Measurements from ENCODE around the gene KIF25.
"Not testable (repeated sequence)": the region's sequence is repeated elsewhere in the genome, so short reads cannot be mapped to it uniquely, and the experiment has no call there.

The KIF25 gene

DNA sequence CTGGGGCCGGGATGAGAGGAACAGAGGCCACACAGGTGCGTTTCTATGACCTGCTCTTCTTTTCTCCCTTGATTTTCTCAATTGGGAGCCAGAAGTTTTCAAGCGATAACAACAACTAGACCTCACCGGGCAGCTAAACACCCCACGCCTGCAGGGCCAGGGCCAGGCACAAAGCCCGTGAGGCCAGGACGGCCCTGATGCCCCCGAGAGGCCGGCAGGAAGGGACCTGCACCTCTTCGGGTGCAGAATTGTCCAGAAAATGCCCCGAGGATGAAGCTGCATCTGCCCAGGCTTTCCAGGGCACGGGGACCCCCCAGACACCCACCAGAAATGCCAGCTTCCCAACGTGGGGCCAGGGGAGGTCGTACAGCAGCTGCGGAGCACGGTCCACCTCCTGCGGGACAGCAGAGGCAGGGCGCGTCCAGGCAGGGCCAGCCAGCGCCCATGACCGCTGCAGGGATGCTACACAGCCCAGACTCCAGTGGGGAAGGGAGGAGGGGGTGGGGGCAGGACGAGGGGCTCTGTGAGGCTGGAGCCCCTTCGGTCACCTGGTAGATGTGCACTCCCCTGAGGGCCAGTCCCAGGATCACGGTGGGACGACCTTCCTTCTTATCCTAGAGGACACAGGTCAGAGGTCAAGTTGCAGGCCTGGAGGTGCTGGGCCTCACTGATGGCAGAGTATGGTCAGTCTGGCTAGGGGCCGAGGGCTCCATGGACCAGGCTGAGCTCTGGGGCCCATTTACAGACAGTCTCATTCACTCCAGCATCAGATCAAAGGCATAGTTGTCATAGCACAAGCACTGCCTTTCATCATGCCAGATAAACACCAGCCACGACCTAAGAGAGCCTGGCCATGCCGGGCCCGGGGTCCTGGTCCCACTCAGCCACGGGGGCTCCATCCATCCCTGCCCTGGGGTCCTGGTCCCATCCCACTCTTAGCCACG is 65.1 kb downstream of the KIF25 start:
- in situ Hi-C loops (cut with MboI; ENCODE audit: low sequenced_read_pairs) = no loop called here

DNA sequence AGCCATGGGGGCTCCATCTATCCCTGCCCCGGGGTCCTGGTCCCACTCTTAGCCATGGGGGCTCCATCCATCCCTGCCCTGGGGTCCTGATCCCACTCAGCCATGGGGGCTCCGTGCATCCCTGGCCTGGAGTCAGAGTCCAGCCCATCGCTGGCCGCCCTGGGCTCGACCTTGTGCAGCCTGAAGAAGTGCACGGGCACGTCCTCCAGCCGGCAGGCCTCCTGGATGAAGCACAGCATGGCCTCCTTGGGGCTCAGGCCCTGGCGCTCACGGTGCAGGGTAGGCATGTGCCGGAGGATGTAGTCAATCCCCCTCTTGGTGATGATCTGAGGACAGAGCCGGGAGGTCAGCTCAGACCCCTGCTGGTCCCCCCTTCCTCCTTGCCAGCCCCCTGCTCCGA is 66.0 kb downstream of the KIF25 start:
- in situ Hi-C loops (cut with MboI; ENCODE audit: low sequenced_read_pairs) = no loop called here

DNA sequence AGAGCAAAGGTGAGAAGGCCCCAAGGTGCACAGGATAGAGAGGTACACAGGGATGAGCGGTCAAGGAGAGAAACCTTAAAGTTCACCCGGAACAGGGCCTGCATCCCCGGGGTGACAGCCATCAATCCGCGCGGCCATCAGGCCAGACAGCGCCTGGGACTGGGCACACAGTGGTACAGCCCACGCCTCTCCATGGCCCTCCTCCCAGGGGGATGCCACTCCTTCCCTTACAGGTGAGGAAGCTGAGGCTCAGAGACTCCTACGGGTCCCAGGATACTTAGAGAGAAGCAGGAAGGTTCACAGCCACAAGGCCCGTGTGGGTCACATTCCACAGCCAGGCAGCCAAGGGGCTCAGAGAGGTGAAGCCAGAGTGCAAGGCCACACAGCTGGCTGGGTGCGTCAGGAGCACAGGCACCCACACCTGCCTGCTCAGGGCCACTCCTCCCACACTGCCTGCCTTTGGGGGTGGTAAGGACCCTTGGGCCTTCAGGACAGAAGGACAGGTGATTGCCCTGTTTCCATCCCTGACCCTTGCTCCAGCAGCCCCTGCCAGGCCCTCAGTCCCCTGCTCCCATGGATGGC is 66.8 kb downstream of the KIF25 start:
- in situ Hi-C loops (cut with MboI; ENCODE audit: low sequenced_read_pairs) = no loop called here

DNA sequence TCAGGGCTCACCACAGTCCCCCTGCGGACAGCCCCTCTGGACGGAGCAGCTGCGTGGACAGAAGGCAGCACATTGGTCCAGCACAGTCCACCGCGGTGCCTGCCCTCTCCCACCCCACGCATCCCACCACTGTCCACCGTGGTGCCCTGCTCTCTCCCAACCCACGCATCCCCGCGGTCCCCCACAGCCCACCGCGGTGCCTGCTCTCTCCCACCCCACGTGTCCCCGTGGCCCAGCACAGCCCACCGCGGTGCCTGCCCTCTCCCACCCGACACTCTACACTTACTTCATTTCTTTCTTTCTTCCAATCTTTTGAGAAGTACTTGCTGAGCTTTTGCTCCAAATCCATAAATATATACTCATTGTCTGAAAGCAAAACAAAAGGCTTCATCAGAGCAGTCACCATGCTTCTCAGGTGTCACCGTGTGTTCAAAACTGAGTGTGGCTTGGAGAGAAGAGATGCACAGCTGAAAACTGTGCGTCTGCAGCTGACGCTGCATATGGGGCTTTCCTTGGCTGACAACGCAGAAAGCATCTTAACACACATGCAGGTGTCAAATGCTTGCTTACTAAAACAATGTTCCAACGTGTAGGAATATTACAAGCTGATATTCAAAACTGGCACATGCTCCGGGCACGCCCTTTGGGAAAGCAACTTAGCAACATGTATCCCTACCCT is 69.7 kb downstream of the KIF25 start:
- in situ Hi-C loops (cut with MboI; ENCODE audit: low sequenced_read_pairs) = no loop called here

DNA sequence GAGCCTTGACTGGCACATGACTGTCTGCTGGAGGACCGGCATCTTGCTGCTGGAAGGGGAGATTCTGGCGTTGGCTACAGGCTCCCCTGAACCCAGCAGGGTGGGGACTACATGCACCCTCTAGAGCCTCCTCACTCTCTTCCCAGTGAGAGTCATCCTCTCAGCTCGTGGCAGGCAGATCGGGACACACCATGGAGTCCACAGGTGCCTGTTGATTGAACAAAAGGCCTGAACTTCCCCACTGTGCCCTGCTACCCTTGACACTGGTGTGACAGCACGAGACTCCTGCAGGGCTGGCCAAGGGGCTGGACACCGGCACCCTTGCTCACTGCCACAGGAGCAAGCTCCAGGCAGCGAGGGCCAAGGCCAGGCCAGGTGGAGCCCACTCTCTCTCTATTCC is 73.3 kb downstream of the KIF25 start:
- in situ Hi-C loops (cut with MboI; ENCODE audit: low sequenced_read_pairs) = no loop called here

DNA sequence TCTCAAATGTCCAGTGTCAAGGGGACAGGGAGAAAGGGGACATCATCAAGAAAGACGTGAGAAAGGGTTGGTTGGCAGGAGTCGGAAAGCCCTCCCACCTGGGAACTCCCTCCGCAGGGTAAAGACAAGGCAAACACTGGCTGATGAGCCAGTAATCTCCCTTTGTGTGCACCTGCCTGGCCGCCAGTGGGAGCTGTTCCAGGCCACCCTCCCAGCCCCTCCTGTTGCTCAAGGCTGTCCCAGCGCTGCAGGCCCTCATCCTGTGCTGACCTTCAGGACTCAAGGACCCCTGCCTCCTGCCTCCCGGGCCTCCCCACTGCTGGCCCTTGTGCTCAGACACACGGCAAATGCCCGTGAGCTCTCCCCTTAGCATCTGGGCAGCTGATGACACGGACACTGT is 74.1 kb downstream of the KIF25 start:
- in situ Hi-C loops (cut with MboI; ENCODE audit: low sequenced_read_pairs) = no loop called here

DNA sequence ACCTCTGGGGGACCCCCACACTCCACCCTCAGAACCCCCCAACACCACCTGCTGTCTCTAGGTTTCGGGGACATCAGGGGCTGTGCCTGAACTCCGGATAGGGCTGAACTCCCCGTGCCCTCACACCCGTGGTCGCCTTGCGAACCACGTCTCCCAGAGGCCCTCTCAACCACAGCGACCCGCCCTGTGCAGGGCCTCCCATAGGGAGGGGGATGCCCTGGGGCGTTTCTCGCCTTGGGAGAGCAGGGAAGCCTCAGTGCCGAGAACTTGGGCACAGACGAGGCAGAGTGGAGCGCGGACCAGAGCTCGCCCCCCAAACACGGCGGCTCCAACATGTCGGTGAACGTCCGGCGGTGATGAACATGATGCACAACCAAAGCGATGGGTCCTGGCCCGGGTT is 74.8 kb downstream of the KIF25 start:
- in situ Hi-C loops (cut with MboI; ENCODE audit: low sequenced_read_pairs) = no loop called here

DNA sequence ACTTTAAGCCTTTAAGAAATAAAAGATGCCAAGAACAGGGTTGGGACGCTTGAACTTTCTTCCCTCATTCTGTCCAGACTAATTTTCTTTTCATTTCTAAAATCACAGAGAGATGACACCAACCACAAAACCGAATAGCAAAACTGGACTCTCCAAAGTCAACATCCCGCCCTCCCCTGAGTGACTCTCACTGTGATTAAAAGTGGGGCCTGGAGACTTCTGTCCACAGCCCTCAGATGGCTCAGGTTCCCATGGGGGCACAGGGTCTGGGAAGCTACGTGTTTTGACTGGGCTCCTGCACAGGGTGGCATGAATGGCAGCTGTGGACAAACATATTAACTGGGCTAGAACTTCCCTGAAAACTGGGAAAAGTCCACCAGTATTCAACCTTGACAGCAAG is 75.3 kb downstream of the KIF25 start:
- in situ Hi-C loops (cut with MboI; ENCODE audit: low sequenced_read_pairs) = no loop called here

DNA sequence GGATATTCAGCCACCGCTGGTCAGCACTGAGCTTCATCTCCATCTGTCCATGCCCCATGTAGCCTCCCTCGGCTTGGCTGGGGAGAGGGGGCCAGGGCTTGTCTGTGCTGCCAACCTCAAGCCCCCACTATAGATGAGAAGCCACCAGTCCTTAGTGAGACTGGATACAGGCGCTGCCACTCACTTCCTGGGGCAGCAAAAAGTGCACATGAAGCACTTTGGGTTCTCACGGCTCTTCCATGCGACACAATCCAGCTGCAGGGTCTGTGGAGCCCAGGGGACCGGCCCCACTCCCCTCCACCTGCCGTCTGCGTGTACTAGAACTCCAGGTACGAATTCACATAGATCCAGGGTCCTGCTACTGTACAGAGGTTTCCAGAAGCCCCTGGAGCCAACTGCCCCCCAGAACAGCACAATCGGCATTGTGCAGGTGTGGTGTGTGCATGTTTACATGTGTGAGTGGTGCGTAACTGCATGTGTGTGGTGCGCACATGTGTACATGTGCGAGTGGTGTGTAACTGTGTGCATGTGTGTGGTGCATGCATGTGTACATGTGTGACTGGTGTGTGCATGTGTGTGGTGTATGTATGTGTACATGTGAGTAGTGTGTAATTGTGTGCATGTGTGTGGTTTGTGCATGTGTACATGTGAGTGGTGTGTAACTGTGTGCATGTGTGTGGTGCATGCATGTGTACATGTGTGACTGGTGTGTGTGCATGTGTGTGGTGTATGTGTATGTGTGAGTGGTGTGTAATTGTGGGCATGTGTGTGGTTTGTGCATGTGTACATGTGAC is 76.7 kb downstream of the KIF25 start:
- in situ Hi-C loops (cut with MboI; ENCODE audit: low sequenced_read_pairs) = no loop called here

DNA sequence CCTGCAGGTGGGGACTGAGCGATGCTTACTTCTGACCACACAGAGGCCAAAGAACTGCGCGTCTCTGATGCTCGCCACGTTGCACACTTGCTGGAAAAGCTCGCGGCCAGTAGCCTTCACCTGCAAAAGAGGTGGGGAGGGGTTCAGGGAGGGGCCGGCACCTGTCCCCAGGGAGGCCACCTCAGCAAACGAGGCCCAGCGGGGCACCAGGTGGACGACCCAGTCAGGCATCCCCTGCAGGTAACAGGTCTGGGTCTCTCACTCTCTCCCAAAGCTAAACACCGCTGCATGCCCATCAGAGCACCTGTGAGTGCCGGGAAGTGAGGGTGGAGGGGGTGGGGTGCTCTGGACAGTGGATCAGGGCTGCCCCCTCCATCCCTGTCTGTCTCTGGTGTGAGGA is 77.7 kb downstream of the KIF25 start:
- in situ Hi-C loops (cut with MboI; ENCODE audit: low sequenced_read_pairs) = no loop called here

DNA sequence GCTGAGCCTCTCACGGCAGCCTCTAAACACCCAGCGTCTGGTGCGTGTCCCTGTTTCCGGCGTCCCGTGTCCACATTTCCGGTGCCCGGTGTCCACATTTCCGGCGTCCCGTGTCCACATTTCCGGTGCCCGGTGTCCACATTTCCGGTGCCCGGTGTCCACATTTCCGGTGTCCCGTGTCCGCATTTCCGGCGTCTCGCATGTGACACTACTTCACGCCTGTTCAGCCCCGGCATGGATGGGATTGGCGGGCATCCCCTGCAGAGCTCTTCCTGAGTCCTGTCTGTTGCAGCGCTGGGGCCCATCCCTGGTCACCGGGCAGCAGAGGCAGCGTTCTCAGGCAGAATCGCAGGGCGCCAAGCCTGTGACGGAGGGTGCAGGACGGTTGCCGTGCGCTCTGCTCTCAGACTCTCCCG is 78.3 kb downstream of the KIF25 start:
- in situ Hi-C loops (cut with MboI; ENCODE audit: low sequenced_read_pairs) = no loop called here

DNA sequence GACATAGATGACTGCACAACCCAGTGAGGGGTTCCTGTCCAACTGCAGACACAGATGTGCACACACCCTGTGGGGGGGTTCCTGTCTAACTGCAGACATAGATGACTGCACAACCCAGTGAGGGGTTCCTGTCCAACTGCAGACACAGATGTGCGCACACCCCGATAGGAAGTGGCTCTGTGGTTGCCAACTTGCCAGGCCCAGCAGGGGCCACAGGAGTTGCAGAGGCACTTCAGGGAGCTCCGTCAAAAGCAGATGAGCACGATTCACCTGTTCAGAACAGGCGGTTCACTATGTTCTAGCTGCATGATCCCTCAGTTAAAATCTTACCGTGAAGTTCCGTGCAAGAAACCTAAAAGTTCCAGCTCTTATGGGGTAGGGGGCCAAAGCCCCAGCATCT is 79.9 kb downstream of the KIF25 start:
- in situ Hi-C loops (cut with MboI; ENCODE audit: low sequenced_read_pairs) = not testable (repeated sequence)

DNA sequence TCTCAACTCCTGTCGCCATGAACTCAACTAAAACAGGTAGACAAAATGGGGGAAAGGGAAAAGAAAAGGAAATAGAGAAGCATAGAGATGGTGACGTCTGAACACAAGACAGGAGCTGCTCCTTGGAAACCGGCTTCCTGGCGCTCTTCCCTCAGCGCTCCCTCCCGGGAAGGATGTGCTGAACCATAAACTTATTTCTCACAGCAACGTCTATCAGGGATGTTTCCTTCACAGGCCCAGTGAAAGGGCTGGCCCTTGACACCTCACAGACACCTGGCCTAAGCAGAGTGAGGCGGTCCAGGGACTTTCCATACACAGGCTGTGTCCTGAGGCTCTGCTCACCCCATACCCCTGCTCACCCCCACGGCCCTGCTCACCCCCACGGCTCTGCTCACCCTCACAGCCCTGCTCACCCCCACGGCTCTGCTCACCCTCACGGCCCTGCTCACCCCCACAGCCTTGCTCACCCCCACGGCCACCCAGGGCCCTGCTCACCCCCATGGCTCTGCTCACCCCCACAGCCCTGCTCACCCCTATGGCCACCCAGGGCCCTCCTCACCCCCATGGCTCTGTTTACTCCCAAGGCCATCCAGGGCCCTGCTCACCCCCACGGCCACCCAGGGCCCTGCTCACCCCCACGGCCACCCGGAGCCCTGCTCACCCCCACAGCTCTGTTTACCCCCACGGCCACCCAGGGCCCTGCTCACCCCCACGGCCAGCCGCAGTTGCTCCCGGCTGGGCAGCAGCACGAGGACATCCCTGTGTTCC is 80.9 kb downstream of the KIF25 start:
- in situ Hi-C loops (cut with MboI; ENCODE audit: low sequenced_read_pairs) = no loop called here

DNA sequence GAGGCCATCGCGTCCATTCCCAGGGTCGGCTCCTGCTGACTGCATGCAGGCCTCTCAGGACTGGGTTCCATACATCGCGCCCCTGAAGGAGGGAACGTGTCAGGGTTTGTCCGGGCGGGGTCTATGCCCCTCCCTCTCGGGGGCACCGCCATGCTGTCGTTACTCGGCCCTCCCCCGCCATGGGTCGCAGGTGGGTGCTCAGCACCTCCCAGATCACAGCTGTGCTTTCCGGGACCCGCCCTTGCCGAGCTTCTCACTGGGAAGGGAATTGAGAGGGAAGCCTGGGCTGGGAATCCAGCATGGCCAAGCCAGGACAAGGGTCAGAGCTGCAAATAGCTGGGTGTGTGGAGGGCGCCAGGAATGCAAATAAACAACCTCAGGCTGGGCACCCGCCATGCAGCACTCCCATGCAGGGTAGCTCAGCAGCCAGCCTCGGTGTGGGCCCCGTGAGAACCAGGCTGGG is 81.5 kb downstream of the KIF25 start, which contains the start of gene FRMD1:
FRMD1 (minus strand) TSS at position 270 of the 463 bp plus-strand sequence; CDS start at position 152, 118 bp downstream.
- in situ Hi-C loops (cut with MboI; ENCODE audit: low sequenced_read_pairs) = no loop called here

DNA sequence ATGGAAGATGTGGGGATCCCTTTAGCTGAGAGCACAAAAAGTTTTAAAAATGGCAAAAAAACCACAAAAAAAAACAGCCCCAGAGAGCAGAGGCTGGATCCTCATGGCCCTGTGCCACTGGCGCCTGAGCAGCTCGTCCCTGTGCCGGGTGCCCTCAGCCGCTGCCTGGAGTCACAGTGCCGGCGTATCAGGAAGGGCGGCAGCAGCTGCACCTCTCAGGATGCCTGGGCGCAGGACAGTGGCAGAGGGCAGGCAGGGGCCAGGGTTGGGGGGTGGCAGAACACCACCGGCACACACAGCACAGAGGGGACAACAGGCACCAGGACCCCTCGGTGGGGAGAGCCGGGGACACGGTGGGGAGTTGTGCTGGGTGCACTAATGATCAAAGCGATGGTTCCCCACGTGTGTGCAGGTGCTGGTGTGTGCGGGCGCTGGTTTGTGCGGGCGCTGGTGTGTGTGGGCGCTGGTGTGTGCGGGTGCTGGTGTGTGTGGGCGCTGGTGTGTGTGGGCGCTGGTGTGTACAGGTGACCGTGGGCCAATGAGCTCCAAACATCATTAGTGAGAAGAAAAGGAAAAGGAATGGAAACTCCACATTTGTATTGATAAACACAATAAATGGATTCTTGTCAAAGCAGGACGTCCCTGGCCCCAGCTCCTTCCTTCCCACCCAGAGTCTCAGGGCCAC is 83.1 kb downstream of the KIF25 start:
- in situ Hi-C loops (cut with MboI; ENCODE audit: low sequenced_read_pairs) = no loop called here

DNA sequence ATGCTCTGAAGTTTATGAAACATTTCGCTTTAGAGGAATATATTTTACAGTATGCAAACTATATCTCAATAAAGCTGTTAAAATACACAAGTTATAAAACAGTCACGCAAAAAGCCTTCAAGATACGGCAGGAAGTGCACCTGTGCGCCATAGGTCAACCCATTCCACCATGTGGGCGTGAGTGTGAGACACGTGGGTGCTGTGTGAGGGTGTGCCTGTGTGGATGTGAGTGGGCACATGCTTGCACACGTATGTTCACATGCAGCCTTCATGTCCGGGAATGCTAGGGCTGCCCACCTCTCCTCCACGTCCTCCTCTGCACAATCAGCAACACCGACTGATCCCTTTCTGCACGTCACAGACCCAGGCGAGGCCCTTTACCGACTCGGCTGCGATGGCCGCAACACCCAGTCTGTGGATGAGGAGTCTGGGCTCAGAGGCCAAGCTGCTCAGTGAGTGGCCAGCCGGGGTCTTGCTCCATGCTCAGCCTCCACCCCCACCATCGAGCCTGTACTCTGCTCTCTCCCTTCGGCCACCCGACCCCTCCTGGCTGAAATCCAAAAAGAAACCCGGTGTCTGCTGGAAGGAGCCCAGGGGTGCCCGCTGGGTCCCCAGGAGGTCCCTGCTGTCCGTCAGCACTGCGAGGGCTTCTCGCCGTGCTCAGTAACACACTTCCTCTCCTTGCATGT is 84.5 kb downstream of the KIF25 start:
- in situ Hi-C loops (cut with MboI; ENCODE audit: low sequenced_read_pairs) = no loop called here

DNA sequence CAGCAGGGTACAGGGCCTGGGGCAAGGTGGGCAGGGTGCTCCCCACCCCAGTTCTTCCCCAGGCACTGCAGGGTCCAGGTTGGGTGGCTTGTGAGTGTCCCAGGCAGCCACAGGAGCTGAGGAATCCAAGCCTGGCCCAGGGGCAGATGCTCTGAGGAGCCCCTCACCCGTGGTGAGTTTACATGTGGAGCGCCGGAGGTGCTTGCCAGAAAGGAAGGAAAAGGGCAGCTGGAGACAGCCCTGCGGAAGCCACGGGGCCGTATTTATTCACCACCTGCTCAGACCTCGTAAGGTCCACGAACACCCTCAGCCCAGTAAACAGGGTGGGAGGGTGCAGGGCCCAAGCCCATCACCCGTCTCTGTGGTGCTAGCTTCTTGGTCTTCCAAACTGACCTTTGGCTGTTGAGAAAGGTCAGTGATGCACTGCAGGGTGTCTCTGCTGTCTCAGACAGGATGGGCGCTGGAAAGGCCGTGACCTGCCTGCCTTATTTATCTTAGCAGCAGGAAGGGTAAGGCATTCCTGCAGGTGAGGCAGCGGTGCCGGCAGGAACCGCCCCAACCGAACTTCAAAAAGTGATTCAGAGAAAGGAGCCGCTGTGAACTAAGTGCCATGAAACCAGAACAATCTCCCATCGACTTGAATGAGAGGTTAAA is 85.5 kb downstream of the KIF25 start:
- in situ Hi-C loops (cut with MboI; ENCODE audit: low sequenced_read_pairs) = no loop called here

DNA sequence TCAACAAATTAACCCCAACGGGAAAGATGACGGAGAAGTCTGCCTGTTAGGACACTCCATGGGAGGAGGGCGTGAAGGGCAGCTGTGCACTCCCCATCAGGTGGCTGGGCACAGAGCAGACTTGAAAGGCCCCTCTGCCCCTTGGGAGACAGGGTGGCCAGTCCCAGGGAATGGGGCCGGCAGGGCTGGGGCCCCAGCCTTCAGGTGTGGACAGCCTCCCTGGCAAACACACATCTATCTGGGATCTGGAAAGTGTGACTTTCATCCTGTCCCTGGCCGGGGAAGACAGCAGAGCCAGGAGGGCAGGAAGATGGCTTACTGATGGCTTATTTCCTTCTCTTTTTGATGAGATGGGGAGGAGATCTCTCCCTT is 86.0 kb downstream of the KIF25 start:
- in situ Hi-C loops (cut with MboI; ENCODE audit: low sequenced_read_pairs) = no loop called here

Measured in HL-60/S4 (cell line).